Glomerular endothelial cell (primary cell): ENCODE results near the gene HELB. TPM values are rescaled to one million over a fixed set of nuclear protein-coding genes. Genes with fewer than 3 reads are reported as not detected.

Experiments used
- DNase-seq: peaks from one replicate; pipeline ENCODE4 v3.0.0-alpha.2; 2011; ENCODE audit warnings: low read depth, low spot score; ENCODE audit errors: extremely low read depth
- total RNA-seq: library from RNA; depleted of rRNA; stranded (reverse); fragments of >200 nt; gene quantifications from 2 replicates; pipeline ENCODE4 v1.2.3, GENCODE V29; 2015

HELB gene
- total RNA-seq, 1 donor from 2014 or later, result 2.7 TPM

DNA sequence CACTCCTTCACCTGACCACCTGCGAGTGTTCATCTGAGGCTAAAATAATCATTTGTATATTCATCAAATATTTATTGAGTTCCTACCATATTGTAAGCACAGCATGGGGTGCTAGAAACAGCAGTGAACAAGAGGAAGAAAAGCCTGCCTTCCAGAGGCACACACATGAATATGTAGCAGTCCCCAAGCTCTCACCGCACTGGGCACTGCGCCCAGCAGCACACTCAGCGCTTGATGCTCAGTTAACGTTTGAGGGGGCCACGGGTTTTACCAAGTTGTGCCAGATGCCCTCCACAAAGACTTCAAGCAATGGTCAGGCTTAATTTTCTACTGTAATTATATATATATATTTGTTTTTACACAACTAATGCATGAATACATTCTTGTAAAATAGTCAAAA lies 52.0 kb downstream of the HELB start:
- DNase-seq, result no peak

DNA sequence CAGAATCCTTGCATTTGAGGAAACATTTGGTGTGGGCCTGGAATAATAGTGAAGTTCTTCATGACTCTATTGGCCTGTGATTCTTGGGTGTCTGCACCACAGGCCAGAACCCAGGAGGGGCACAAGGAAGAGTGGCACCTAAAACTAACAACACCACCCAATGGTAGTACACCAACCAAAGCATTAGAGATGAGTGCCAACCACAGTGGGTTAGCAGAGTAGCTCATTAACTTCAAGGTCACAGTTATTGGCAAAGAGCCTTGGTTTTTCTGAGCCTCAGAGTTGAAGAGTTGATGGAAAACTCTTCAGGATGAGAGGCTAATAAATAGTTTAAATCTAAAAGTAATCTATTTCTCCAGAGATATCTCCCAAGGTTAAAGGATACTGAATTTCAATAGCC lies 57.0 kb downstream of the HELB start:
- DNase-seq, result no peak

GRCh38 chr12:66361703-66362102 lies 59.4 kb downstream of the HELB start:
- DNase-seq, result no peak

DNA sequence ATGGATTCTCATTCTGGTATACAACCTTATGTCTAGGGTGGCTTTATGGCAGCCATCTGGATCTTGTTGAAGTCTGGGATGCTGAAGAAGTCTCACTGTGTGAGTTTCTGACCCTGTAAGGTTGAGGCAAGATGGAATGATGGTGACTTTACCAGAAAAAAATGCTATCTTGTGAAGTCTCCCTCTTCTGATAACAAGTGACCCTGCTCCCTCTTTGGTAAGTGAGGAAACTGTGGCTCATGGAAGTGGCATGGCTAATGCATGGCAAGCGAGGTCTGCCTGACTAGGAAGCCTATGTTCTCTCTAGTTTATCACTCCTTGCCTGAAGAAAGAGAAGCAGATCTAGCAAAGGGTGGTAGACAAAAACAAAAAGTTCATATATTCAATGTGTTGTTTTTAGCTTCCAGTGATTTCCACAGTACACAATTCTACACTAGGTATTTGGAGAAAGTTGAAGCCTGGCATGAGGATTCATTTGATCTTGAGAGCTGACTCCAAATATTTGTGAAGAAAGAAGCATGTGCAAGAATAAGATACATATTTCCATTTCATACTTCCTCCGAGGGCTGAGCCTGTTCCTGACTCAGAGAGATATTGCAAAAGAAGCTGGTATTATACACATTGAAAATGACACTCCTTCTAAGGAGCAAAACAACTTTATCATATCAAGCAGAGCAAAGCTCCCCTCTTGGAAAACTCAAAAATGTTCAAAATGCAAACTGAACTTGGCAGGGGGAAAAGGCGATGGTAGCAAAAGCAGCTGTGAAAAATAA lies 63.6 kb downstream of the HELB start:
- DNase-seq, result no peak

DNA sequence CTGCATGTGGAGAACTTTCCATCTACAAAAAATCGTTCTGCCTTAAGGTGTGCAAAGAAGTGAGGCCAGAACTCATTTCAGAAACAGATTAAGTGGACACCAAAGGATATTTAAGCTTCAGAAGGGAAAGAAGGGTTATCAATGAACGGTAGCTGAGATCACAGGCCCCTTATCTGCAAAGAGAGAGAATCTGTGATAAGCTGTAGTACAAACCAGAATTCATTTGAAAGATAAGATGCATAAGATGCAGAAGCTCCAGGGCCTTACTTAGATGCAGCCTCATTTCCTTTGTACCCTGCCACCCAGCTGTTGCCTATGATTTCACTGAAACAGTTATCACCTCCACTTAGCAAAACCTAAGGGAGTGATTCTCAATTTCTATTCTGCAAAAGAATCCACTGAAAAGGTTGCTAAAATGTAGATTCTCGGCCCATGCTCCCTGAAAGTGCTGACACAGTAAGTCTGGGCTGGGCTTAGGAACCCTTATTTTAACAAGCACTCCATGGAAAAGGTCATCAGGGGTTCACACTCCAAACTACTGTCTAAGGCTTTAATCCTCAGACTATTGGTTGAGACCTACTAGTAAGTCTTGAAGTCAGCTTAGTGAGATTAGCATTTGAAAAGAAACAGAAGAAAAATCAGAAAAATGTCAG lies 64.8 kb downstream of the HELB start:
- no peak for DNase-seq

DNA sequence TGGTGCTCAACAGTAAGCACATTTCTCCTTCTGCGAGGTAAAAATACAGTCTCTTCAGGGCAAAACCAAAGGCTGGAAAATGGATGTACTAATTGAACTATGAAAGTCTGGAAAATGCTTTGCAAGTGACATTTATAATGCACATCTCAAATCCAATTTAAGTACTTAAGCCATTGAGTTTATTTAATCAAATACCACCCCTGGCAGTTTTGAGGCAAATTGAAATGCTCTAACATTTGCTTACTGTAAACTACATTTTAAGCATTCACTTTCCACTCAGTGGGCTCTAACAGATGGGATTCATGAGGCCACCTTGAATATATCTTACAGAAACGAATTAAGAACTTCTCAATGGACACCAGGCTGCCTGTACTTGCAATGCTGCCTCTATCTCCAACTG lies 69.7 kb downstream of the HELB start:
- no peak for DNase-seq

- DNase-seq, result no peak
Observed at GRCh38 chr12:66375560-66375959, 73.3 kb downstream of the HELB start.

GRCh38 chr12:66379616-66380015 lies 77.3 kb downstream of the HELB start:
- no peak for DNase-seq

GRCh38 chr12:66380769-66381535 lies 78.7 kb downstream of the HELB start:
- DNase-seq, result no peak

DNA sequence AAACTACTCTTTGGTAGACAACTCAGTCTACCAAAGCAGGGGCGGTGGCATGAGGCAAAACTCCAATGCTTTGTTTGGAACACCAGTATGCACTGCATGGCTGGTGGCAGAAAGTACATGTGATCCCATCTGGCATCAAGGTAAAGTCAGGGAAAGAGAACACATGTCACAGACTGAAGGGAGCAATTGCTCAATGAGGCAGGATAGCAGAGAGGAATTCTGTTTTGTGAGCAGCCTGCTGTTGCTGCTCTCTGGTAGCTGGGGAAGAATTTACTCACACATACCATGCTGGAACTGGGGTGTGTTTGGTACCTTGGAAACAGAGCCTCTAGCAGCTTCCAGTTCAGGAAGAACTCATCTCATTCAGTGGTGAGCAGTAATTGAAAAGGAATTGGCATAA lies 84.8 kb downstream of the HELB start:
- no peak for DNase-seq

Other genes starting within 250 kb of the HELB start
- gene LLPH, start 171.7 kb upstream of the HELB start, total RNA-seq, result 9.2 and 13.9 TPM in 2 replicates
- gene TMBIM4, start 132.5 kb upstream of the HELB start, total RNA-seq, result 99.6 and 112 TPM in 2 replicates
- gene IRAK3, start 113.3 kb upstream of the HELB start, total RNA-seq, result 2.9 and 5.0 TPM in 2 replicates